GM04503 (cell line): ENCODE measurements around the gene MYH7.
"Not testable (repeated sequence)": the region's sequence is repeated elsewhere in the genome, so short reads cannot be mapped to it uniquely, and the experiment has no call there.

Source experiments
- DNase-seq: peaks from one replicate; pipeline ENCODE4 v3.0.0-alpha.2; 2012; ENCODE audit warnings: low read depth

MYH7 gene

GRCh38 chr14:23406725-23407355 is 28.6 kb downstream of the MYH7 start:
- DNase-seq: no peak

- DNase-seq: no peak
Observed at GRCh38 chr14:23406244-23406643, 29.2 kb downstream of the MYH7 start.

GRCh38 chr14:23405516-23406025 is 29.9 kb downstream of the MYH7 start:
- DNase-seq: no peak

- DNase-seq: no peak
Observed at GRCh38 chr14:23405096-23405495, 30.4 kb downstream of the MYH7 start.

GRCh38 chr14:23404331-23404900 is 31.0 kb downstream of the MYH7 start:
- DNase-seq: no peak

- DNase-seq: no peak
Observed at GRCh38 chr14:23403908-23404307, 31.6 kb downstream of the MYH7 start.

- DNase-seq: no peak
Observed at GRCh38 chr14:23403139-23403438, 32.4 kb downstream of the MYH7 start.

- DNase-seq: no peak
Observed at GRCh38 chr14:23402296-23403138, 32.9 kb downstream of the MYH7 start.

GRCh38 chr14:23401291-23401690 is 34.2 kb downstream of the MYH7 start:
- DNase-seq: no peak

- not testable (repeated sequence) for DNase-seq
Observed at GRCh38 chr14:23400496-23401149, 34.8 kb downstream of the MYH7 start.

GRCh38 chr14:23399591-23399990 is 35.9 kb downstream of the MYH7 start:
- no peak for DNase-seq

- DNase-seq: no peak
Observed at GRCh38 chr14:23399136-23399535, 36.3 kb downstream of the MYH7 start.

GRCh38 chr14:23398348-23398747 is 37.1 kb downstream of the MYH7 start:
- no peak for DNase-seq

GRCh38 chr14:23396781-23397407 is 38.6 kb downstream of the MYH7 start:
- no peak for DNase-seq

- no peak for DNase-seq
Observed at GRCh38 chr14:23396126-23396525, 39.3 kb downstream of the MYH7 start.

GRCh38 chr14:23392613-23393012 is 42.8 kb downstream of the MYH7 start:
- DNase-seq: no peak

- DNase-seq: not testable (repeated sequence)
Observed at GRCh38 chr14:23389871-23390270, 45.6 kb downstream of the MYH7 start.

- DNase-seq: no peak
Observed at GRCh38 chr14:23389396-23389795, 46.1 kb downstream of the MYH7 start.

- DNase-seq: no peak
Observed at GRCh38 chr14:23388996-23389395, 46.5 kb downstream of the MYH7 start.

- no peak for DNase-seq
Observed at GRCh38 chr14:23387916-23388882, 47.3 kb downstream of the MYH7 start.

GRCh38 chr14:23386999-23387398 is 48.5 kb downstream of the MYH7 start:
- DNase-seq: no peak
